PC-9 (cell line): ENCODE data around the gene GOLGA3.

ENCODE experiments used
- EZH2 ChIP-seq: fragments of 200-600 bp; sonication (generic); IDR thresholded peaks from 2 replicates; pipeline ENCODE4 v1.8.0; 2017; ENCODE audit warnings: antibody characterized with exemption, low read depth
- TF ChIP-seq, protein P1 (sequence below): fragments of 200-600 bp; sonication (generic); conservative IDR thresholded peaks from 2 replicates; pipeline ENCODE4 v1.6.1; 2017; ENCODE audit warnings: mixed run types, antibody characterized with exemption, mild to moderate bottlenecking, moderate library complexity

DNA sequence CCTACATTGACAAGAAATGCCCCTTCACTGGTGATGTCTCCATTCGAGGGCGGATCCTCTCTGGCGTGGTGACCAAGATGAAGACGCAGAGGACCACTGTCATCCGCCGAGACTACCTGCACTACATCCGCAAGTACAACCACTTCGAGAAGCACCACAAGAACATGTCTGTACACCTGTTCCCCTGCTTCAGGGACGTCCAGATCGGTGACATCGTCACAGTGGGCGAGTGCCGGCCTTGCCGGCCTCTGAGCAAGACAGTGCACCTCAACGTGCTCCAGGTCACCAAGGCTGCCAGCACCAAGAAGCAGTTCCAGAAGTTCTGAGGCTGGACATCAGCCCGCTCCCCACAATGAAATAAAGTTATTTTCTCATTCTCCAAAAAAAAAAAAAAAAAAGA is 2.8 kb downstream of the GOLGA3 start:
- TF ChIP-seq, protein P1, sequence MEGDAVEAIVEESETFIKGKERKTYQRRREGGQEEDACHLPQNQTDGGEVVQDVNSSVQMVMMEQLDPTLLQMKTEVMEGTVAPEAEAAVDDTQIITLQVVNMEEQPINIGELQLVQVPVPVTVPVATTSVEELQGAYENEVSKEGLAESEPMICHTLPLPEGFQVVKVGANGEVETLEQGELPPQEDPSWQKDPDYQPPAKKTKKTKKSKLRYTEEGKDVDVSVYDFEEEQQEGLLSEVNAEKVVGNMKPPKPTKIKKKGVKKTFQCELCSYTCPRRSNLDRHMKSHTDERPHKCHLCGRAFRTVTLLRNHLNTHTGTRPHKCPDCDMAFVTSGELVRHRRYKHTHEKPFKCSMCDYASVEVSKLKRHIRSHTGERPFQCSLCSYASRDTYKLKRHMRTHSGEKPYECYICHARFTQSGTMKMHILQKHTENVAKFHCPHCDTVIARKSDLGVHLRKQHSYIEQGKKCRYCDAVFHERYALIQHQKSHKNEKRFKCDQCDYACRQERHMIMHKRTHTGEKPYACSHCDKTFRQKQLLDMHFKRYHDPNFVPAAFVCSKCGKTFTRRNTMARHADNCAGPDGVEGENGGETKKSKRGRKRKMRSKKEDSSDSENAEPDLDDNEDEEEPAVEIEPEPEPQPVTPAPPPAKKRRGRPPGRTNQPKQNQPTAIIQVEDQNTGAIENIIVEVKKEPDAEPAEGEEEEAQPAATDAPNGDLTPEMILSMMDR, result no peak
- no peak for TF ChIP-seq EZH2
